C4-2B (cell line): ENCODE results near the gene ARFRP1.

Source experiments
- ZFX ChIP-seq: fragments of 450-650 bp; IDR thresholded peaks from 2 replicates; pipeline ENCODE4 v1.6.1; 2017
- TF ChIP-seq, protein P1 (sequence below): fragments of 450-650 bp; conservative IDR thresholded peaks from 2 replicates; pipeline ENCODE4 v1.5.1; 2017; ENCODE audit warnings: mild to moderate bottlenecking

DNA sequence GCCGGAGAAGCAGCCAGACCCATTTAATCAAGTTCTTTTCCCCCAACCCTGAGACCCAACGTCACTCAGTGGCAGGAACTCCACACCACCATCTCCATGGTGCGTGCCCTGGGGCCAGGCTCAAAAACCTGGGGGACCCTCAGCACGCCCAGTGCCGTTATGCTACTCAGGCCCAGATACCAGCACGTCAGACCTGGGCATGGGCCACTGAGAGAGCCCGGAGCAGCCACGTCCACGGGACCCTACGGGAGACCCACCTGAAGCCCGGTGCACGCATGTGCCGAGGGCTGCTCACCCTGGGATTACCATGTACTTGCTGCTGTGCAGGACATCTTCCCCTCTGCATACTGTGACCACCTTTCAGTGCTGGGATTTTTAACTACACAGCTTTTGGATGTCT, 45.6 kb upstream of the ARFRP1 start:
- TF ChIP-seq, protein P1, sequence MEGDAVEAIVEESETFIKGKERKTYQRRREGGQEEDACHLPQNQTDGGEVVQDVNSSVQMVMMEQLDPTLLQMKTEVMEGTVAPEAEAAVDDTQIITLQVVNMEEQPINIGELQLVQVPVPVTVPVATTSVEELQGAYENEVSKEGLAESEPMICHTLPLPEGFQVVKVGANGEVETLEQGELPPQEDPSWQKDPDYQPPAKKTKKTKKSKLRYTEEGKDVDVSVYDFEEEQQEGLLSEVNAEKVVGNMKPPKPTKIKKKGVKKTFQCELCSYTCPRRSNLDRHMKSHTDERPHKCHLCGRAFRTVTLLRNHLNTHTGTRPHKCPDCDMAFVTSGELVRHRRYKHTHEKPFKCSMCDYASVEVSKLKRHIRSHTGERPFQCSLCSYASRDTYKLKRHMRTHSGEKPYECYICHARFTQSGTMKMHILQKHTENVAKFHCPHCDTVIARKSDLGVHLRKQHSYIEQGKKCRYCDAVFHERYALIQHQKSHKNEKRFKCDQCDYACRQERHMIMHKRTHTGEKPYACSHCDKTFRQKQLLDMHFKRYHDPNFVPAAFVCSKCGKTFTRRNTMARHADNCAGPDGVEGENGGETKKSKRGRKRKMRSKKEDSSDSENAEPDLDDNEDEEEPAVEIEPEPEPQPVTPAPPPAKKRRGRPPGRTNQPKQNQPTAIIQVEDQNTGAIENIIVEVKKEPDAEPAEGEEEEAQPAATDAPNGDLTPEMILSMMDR: no peak
- TF ChIP-seq ZFX: no peak
